Calu3 (cell line): ENCODE measurements around the gene SGSM2. TPM values are rescaled to one million over a fixed set of nuclear protein-coding genes. Genes with fewer than 3 reads are reported as not detected.

ENCODE experiments used
- BruUV-seq: library from RNA; stranded (reverse); fragments of 400-500 nt; replicated peaks from 2 replicates; lab custom pipeline; 2021; lab: Mats Ljungman, UMichigan
- CTCF ChIA-PET: fragments of 300-600 bp; sonication (Branson Sonifier 250); formaldehyde crosslinking; loops from one replicate; lab custom pipeline; 2022; ENCODE audit warnings: antibody characterized with exemption; lab: Charles Lee
- DNase-seq: peaks from one replicate; pipeline ENCODE4 v3.0.0; 2022
- H3K27ac Mint-ChIP-seq: one replicate; pipeline ENCODE4 v1.8.0; 2022; ENCODE audit warnings: mixed read lengths; ENCODE audit not compliant: unreplicated experiment
- H3K27me3 Mint-ChIP-seq: one replicate; pipeline ENCODE4 v1.8.0; 2022; ENCODE audit warnings: mixed read lengths; ENCODE audit not compliant: unreplicated experiment
- H3K36me3 Mint-ChIP-seq: one replicate; pipeline ENCODE4 v1.8.0; 2022; ENCODE audit warnings: mild to moderate bottlenecking, moderate library complexity, mixed read lengths; ENCODE audit not compliant: insufficient read depth, unreplicated experiment
- H3K4me1 Mint-ChIP-seq: one replicate; pipeline ENCODE4 v1.8.0; 2022; ENCODE audit warnings: mild to moderate bottlenecking, low read depth, mixed read lengths; ENCODE audit not compliant: unreplicated experiment
- H3K4me3 Mint-ChIP-seq: one replicate; pipeline ENCODE4 v1.8.0; 2022; ENCODE audit warnings: mild to moderate bottlenecking, low read depth, moderate library complexity, mixed read lengths; ENCODE audit not compliant: unreplicated experiment
- H3K9me3 Mint-ChIP-seq: one replicate; pipeline ENCODE4 v1.8.0; 2022; ENCODE audit warnings: low read depth, mixed read lengths; ENCODE audit not compliant: unreplicated experiment
- CTCF ChIP-seq: fragments of 200-600 bp; IDR thresholded peaks from one replicate; pipeline ENCODE4 v1.8.0; 2022; ENCODE audit warnings: antibody characterized with exemption; ENCODE audit not compliant: unreplicated experiment
- intact Hi-C: fragments of 100-400 bp; cut with micrococcal nuclease; formaldehyde crosslinking; loops from one replicate; pipeline ENCODE4 v1.10.0; 2022; ENCODE audit not compliant: unreplicated experiment
- total RNA-seq: library from RNA; stranded (reverse); gene quantifications from 2 replicates; pipeline ENCODE4 v1.2.3, GENCODE V29; 2022

Gene SGSM2
- total RNA-seq, 1 experiment from 2014 or later = 54.9 TPM

- CTCF ChIA-PET = no interaction called here
- H3K4me1 Mint-ChIP-seq = no peaks in the 10 kb centered on the region
- DNase-seq = no peak
- no peak overlapping the region for H3K4me3 Mint-ChIP-seq
- H3K27ac Mint-ChIP-seq = no peak overlapping the region
- H3K27me3 Mint-ChIP-seq = no peaks in the 10 kb centered on the region
- TF ChIP-seq CTCF = no peak
- BruUV-seq = no TSS peak
- peaks cover 40% of the 10 kb centered on the region for H3K36me3 Mint-ChIP-seq
- intact Hi-C loops = no loop called here
- no peaks in the 10 kb centered on the region for H3K9me3 Mint-ChIP-seq
Observed at GRCh38 chr17:2376107-2376506, 38.8 kb downstream of the SGSM2 start.

GRCh38 chr17:2377659-2378058 lies 40.4 kb downstream of the SGSM2 start:
- no TSS peak for BruUV-seq

GRCh38 chr17:2378905-2379304 lies 41.6 kb downstream of the SGSM2 start:
- no peaks in the 10 kb centered on the region for H3K9me3 Mint-ChIP-seq
- H3K36me3 Mint-ChIP-seq = peaks cover 43% of the 10 kb centered on the region
- intact Hi-C loops = no loop called here
- TF ChIP-seq CTCF = no peak
- CTCF ChIA-PET = no interaction called here
- no peaks in the 10 kb centered on the region for H3K4me1 Mint-ChIP-seq
- DNase-seq = no peak
- H3K4me3 Mint-ChIP-seq = no peak overlapping the region
- H3K27ac Mint-ChIP-seq = no peak overlapping the region
- BruUV-seq = no TSS peak
- H3K27me3 Mint-ChIP-seq = no peaks in the 10 kb centered on the region

More at GRCh38 chr17:2377659-2378058, 40.4 kb downstream of the SGSM2 start:
- Mint-ChIP-seq H3K4me1 (no peaks in the 10 kb centered on the region), H3K27ac (no peak overlapping the region), H3K4me3 (no peak overlapping the region), H3K36me3 (peaks cover 35% of the 10 kb centered on the region), H3K27me3 (no peaks in the 10 kb centered on the region), H3K9me3 (no peaks in the 10 kb centered on the region)
- CTCF ChIA-PET = no interaction called here
- intact Hi-C loops = no loop called here
- no peak for TF ChIP-seq CTCF
- DNase-seq = no peak

GRCh38 chr17:2379489-2380225 lies 42.4 kb downstream of the SGSM2 start:
- no peak for TF ChIP-seq CTCF
- Mint-ChIP-seq H3K4me3 (no peak overlapping the region), H3K27ac (no peak overlapping the region), H3K36me3 (peaks cover 45% of the 10 kb centered on the region), H3K9me3 (no peaks in the 10 kb centered on the region), H3K27me3 (no peaks in the 10 kb centered on the region), H3K4me1 (no peaks in the 10 kb centered on the region)
- DNase-seq = no peak
- intact Hi-C loops = no loop called here
- CTCF ChIA-PET = no interaction called here
- no TSS peak for BruUV-seq
